ENCODE data around the gene SGTA.

The SGTA gene

GRCh38 chr19:2788237-2788636, 5.2 kb upstream of the SGTA start:
- Histone ChIP-seq H3K9ac (ENCODE audit: low read length) (no peak overlapping the region), H3K27ac (ENCODE audit: low read depth, low read length) (no peak overlapping the region), H3K4me3 (ENCODE audit: low read depth in 1 of 2, low read length in 2 of 2) (no peak overlapping the region), H3K27me3 (ENCODE audit: control insufficient read depth in 1 of 2, insufficient read depth in 2 of 2, low read length in 2 of 2) (no peaks in the 10 kb centered on the region), H3K9me3 (ENCODE audit: low read length) (no peaks in the 10 kb centered on the region), H3K36me3 (ENCODE audit: insufficient read depth, low read length) (peaks cover 8% of the 10 kb centered on the region), H3K4me1 (ENCODE audit: insufficient read depth, low read length) (peaks cover 23% of the 10 kb centered on the region)

GRCh38 chr19:2787115-2787514, 4.0 kb upstream of the SGTA start:
- no peak overlapping the region for H3K27ac ChIP-seq (ENCODE audit: low read depth, low read length)
- no peak overlapping the region for H3K4me3 ChIP-seq (ENCODE audit: low read depth in 1 of 2, low read length in 2 of 2)
- no peaks in the 10 kb centered on the region for H3K9me3 ChIP-seq (ENCODE audit: low read length)
- H3K4me1 ChIP-seq (ENCODE audit: insufficient read depth, low read length): peaks cover 28% of the 10 kb centered on the region
- no peak overlapping the region for H3K9ac ChIP-seq (ENCODE audit: low read length)
- H3K27me3 ChIP-seq (ENCODE audit: control insufficient read depth in 1 of 2, insufficient read depth in 2 of 2, low read length in 2 of 2): no peaks in the 10 kb centered on the region
- peaks cover 8% of the 10 kb centered on the region for H3K36me3 ChIP-seq (ENCODE audit: insufficient read depth, low read length)

DNA sequence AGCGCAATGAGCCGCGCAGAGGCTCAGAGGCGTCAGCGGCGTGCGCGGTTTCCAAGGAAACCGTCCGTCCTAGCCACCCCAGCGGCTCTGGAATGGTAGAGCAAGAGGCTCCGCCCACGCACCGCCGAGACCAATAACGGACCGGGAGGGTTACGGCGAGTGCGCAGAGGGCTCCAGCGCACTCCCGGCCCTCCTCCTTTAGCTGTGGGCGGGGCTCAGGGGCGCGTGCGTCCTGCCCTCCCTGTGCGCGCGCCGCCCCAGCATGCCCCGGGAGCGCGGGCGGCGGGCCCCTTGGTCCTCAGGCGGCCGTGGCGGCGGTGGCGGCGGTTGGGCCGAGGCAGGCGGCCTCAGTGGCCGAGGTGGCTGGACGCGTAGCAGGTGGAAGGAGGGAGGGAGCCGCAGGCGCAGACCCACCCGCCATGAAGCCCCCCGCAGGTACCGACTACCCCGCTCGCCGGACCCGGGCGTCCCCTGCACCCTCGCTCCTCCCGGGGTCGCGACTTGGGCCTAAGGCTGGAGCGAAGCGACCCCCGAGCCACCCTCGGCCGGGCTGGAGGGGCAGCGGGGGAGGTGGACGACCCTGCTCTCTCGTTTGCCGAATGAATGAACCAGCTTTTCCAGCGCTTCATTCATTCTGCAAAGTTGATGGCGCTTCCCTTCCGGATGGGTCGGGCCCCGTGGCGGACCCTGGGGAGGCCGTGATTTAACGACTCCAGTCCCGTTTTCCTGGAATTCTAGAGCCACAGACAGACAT, 2.3 kb upstream of the SGTA start, which contains the start of gene THOP1:
Gene THOP1 (plus strand): TSS at position 260 of the 754 bp plus-strand sequence. CDS start 160 bp downstream, at position 420.
- Histone ChIP-seq H3K4me1 (ENCODE audit: insufficient read depth, low read length) (peaks cover 45% of the 10 kb centered on the region), H3K36me3 (ENCODE audit: insufficient read depth, low read length) (peaks cover 3% of the 10 kb centered on the region), H3K9ac (ENCODE audit: low read length) (peak within 1 kb of the TSS; percentile 44), H3K27me3 (ENCODE audit: control insufficient read depth in 1 of 2, insufficient read depth in 2 of 2, low read length in 2 of 2) (no peaks in the 10 kb centered on the region), H3K9me3 (ENCODE audit: low read length) (no peaks in the 10 kb centered on the region), H3K4me3 (ENCODE audit: low read depth in 1 of 2, low read length in 2 of 2) (peak within 1 kb of the TSS; percentile 66 to 67), H3K27ac (ENCODE audit: low read depth, low read length) (peak within 1 kb of the TSS; percentile 75)

DNA sequence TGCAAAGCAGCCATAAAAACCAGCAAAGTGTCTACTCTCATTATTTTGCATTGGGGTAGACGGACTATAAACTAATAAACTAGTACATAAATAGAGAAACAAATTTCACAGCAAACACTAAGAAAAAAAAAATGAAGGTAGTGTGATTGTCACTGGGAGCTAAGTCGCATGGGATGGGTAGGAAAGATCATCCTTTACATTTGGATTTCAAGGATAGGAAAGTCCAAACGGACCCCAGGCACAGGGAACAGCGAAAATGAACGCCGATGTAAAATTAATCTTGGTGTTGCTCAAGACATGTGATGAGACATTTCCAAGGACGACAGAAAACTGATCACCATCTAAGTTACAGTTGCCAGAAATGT, 690 bp upstream of the SGTA start:
- no peaks in the 10 kb centered on the region for H3K9me3 ChIP-seq (ENCODE audit: low read length)
- peaks cover 51% of the 10 kb centered on the region for H3K4me1 ChIP-seq (ENCODE audit: insufficient read depth, low read length)
- no peaks in the 10 kb centered on the region for H3K36me3 ChIP-seq (ENCODE audit: insufficient read depth, low read length)
- no peaks in the 10 kb centered on the region for H3K27me3 ChIP-seq (ENCODE audit: control insufficient read depth in 1 of 2, insufficient read depth in 2 of 2, low read length in 2 of 2)
- H3K4me3 ChIP-seq (ENCODE audit: low read depth in 1 of 2, low read length in 2 of 2): peak overlapping the region; percentile 16 to 83
- no peak overlapping the region for H3K9ac ChIP-seq (ENCODE audit: low read length)
- H3K27ac ChIP-seq (ENCODE audit: low read depth, low read length): peak overlapping the region; percentile 92

GRCh38 chr19:2782329-2782935, 641 bp downstream of the SGTA start:
- Histone ChIP-seq H3K36me3 (ENCODE audit: insufficient read depth, low read length) (no peaks in the 10 kb centered on the region), H3K9ac (ENCODE audit: low read length) (peak overlapping the region; percentile 87), H3K4me1 (ENCODE audit: insufficient read depth, low read length) (peaks cover 51% of the 10 kb centered on the region), H3K27me3 (ENCODE audit: control insufficient read depth in 1 of 2, insufficient read depth in 2 of 2, low read length in 2 of 2) (no peaks in the 10 kb centered on the region), H3K27ac (ENCODE audit: low read depth, low read length) (peak overlapping the region; percentile 92), H3K4me3 (ENCODE audit: low read depth in 1 of 2, low read length in 2 of 2) (peak overlapping the region; percentile 83 to 99), H3K9me3 (ENCODE audit: low read length) (no peaks in the 10 kb centered on the region)

DNA sequence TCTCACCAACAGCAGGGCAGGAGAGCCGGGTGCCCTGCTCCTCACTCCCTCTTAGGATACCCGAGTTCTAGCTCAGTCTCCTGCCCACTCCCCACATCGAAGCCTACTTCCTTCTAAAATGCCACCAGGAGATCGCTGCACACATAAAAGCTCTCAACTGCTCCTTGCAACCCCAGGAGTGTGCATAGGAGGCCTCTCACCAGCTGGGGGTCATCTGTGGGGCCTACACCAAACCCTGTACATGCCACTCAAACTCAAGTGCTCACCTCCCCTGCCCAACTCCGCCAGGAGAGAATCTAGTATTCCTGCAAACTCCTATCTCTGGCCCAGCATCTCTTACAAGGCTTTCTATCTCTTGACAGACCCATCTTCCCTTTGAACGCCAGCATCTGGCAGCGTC, 2.8 kb downstream of the SGTA start:
- peaks cover 44% of the 10 kb centered on the region for H3K4me1 ChIP-seq (ENCODE audit: insufficient read depth, low read length)
- no peaks in the 10 kb centered on the region for H3K36me3 ChIP-seq (ENCODE audit: insufficient read depth, low read length)
- no peaks in the 10 kb centered on the region for H3K9me3 ChIP-seq (ENCODE audit: low read length)
- H3K27ac ChIP-seq (ENCODE audit: low read depth, low read length): no peak overlapping the region
- H3K4me3 ChIP-seq (ENCODE audit: low read depth in 1 of 2, low read length in 2 of 2): no peak overlapping the region
- H3K9ac ChIP-seq (ENCODE audit: low read length): no peak overlapping the region
- H3K27me3 ChIP-seq (ENCODE audit: control insufficient read depth in 1 of 2, insufficient read depth in 2 of 2, low read length in 2 of 2): no peaks in the 10 kb centered on the region

GRCh38 chr19:2779121-2779740, 3.8 kb downstream of the SGTA start:
- H3K36me3 ChIP-seq (ENCODE audit: insufficient read depth, low read length): no peaks in the 10 kb centered on the region
- H3K9ac ChIP-seq (ENCODE audit: low read length): no peak overlapping the region

GRCh38 chr19:2777952-2778683, 5.0 kb downstream of the SGTA start:
- no peak overlapping the region for H3K9ac ChIP-seq (ENCODE audit: low read length)
- no peaks in the 10 kb centered on the region for H3K36me3 ChIP-seq (ENCODE audit: insufficient read depth, low read length)
- H3K9me3 ChIP-seq (ENCODE audit: low read length): no peaks in the 10 kb centered on the region
- H3K27ac ChIP-seq (ENCODE audit: low read depth, low read length): no peak overlapping the region
- H3K27me3 ChIP-seq (ENCODE audit: control insufficient read depth in 1 of 2, insufficient read depth in 2 of 2, low read length in 2 of 2): no peaks in the 10 kb centered on the region
- no peak overlapping the region for H3K4me3 ChIP-seq (ENCODE audit: low read depth in 1 of 2, low read length in 2 of 2)
- H3K4me1 ChIP-seq (ENCODE audit: insufficient read depth, low read length): peaks cover 35% of the 10 kb centered on the region

More at GRCh38 chr19:2779121-2779740, 3.8 kb downstream of the SGTA start:
- Histone ChIP-seq H3K27me3 (ENCODE audit: control insufficient read depth in 1 of 2, insufficient read depth in 2 of 2, low read length in 2 of 2) (no peaks in the 10 kb centered on the region), H3K4me3 (ENCODE audit: low read depth in 1 of 2, low read length in 2 of 2) (no peak overlapping the region), H3K4me1 (ENCODE audit: insufficient read depth, low read length) (peaks cover 44% of the 10 kb centered on the region), H3K27ac (ENCODE audit: low read depth, low read length) (no peak overlapping the region), H3K9me3 (ENCODE audit: low read length) (no peaks in the 10 kb centered on the region)

DNA sequence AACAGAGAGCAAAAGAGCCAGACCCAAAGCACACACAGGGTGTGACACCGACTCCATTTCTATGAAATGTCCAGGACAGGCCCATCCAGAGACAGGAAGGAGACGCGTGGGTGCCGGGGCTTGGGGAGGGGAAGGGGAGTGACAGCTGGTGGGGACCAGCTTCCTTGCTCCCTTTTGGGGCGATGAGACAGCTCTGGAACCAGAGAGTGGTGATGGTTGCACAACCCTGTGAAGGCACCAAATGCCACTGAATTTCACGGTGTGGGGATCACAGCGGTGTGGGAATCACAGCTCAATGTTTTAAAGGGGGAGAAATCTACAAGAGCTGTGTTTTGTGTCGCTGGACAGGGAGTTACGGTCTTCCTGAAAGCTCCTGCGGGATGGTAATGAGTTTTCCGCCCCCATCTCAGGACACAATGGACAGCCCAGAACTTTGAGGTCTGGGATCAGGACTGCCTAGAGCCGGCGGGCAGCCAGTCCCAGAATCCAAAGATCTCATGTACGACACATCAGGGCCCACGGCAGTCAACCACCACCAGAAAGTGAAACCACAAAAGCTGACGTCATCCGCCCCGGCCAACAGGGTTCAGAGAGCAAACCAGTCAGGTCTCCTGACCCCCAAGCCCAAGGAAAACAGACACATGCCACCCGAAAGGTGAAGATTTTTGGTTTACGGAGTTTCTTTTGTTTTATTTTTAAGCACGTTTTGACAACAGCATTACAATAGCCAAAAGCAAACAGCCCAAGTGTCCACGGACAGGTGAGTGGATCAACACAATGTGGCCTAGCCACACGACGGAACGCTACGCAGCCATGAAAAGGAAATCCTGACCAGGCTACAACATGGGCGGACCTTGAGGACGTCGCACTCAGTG, 7.3 kb downstream of the SGTA start:
- Histone ChIP-seq H3K27ac (ENCODE audit: low read depth, low read length) (no peak overlapping the region), H3K4me1 (ENCODE audit: insufficient read depth, low read length) (peaks cover 22% of the 10 kb centered on the region), H3K9me3 (ENCODE audit: low read length) (no peaks in the 10 kb centered on the region), H3K27me3 (ENCODE audit: control insufficient read depth in 1 of 2, insufficient read depth in 2 of 2, low read length in 2 of 2) (no peaks in the 10 kb centered on the region), H3K36me3 (ENCODE audit: insufficient read depth, low read length) (no peaks in the 10 kb centered on the region), H3K9ac (ENCODE audit: low read length) (no peak overlapping the region), H3K4me3 (ENCODE audit: low read depth in 1 of 2, low read length in 2 of 2) (no peak overlapping the region)

DNA sequence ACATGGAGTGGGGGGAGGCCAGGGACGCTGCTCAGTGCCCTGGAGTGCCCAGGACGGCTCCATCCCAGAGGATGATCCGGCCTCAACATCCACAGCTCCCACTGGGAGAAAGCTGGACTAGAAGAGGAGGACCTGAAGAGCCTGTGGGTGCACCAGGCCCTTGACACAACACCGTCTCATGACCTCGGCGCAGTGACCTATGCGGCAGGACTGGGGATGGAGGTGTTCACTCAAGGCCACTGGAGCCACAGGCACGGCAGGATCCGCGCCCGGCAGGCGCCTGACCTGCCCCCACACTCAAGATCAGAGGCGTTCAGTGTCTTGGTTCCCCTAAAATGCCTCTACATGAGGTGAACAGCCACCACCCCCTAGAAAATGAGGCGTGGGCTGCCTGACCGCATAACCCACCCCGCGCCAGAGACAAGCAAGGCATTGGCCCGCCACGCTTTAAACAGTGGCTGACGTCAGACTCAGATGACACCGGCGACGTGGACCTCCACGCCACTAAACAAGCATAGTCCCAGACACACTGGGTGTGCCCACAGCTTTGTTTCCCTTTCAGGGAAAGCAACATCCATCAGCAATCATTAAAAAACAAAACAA, 8.0 kb downstream of the SGTA start:
- no peaks in the 10 kb centered on the region for H3K9me3 ChIP-seq (ENCODE audit: low read length)
- H3K36me3 ChIP-seq (ENCODE audit: insufficient read depth, low read length): no peaks in the 10 kb centered on the region
- no peak overlapping the region for H3K27ac ChIP-seq (ENCODE audit: low read depth, low read length)
- H3K4me3 ChIP-seq (ENCODE audit: low read depth in 1 of 2, low read length in 2 of 2): no peak overlapping the region
- no peak overlapping the region for H3K9ac ChIP-seq (ENCODE audit: low read length)
- H3K27me3 ChIP-seq (ENCODE audit: control insufficient read depth in 1 of 2, insufficient read depth in 2 of 2, low read length in 2 of 2): no peaks in the 10 kb centered on the region
- peaks cover 15% of the 10 kb centered on the region for H3K4me1 ChIP-seq (ENCODE audit: insufficient read depth, low read length)

Measured in muscle layer of colon (tissue), 2 donors.